Vagina (tissue), 2 donors: ENCODE data around the gene SCGB3A1.

Source experiments
- POLR2A ChIP-seq, 2 donors: fragments of 450-650 bp; IDR thresholded peaks; one replicate each; pipeline ENCODE4 v1.6.1; 2017; ENCODE audit warnings: antibody characterized with exemption in 2 of 2, mild to moderate bottlenecking in 2 of 2, moderate library complexity in 2 of 2
- TF ChIP-seq, protein P1 (sequence below), 3 experiments: fragments of 450-650 bp in 2 of 3; fragments of 200-600 bp in 1 of 3; sonication (generic) in 1 of 3; IDR thresholded peaks; one replicate each; pipeline ENCODE4 v1.5.1; 2017 to 2019; ENCODE audit warnings: antibody characterized with exemption in 3 of 3, mild to moderate bottlenecking in 2 of 3, moderate library complexity in 2 of 3

DNA sequence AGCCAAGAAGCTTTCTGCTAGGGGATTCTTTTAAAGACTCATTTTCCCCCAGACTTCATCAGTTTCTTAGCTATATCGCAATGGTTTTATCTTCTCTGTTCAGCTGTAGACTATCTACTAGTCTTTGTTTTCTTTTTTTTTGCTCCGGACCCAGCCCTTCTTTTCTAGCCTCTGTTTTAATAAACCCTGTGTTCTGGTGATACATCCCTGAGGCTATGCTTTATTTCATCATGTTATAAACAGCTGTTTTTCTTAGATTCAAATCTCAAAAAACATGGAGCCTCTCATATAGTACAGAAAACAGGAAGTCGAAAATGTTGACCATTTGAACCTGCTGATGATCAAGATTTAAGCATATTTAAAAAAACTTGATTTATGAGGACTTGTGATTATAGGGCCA is 37.8 kb downstream of the SCGB3A1 start:
- TF ChIP-seq, protein P1, sequence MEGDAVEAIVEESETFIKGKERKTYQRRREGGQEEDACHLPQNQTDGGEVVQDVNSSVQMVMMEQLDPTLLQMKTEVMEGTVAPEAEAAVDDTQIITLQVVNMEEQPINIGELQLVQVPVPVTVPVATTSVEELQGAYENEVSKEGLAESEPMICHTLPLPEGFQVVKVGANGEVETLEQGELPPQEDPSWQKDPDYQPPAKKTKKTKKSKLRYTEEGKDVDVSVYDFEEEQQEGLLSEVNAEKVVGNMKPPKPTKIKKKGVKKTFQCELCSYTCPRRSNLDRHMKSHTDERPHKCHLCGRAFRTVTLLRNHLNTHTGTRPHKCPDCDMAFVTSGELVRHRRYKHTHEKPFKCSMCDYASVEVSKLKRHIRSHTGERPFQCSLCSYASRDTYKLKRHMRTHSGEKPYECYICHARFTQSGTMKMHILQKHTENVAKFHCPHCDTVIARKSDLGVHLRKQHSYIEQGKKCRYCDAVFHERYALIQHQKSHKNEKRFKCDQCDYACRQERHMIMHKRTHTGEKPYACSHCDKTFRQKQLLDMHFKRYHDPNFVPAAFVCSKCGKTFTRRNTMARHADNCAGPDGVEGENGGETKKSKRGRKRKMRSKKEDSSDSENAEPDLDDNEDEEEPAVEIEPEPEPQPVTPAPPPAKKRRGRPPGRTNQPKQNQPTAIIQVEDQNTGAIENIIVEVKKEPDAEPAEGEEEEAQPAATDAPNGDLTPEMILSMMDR (IDR thresholded peaks at IDR 0.05) = no peak
- TF ChIP-seq POLR2A (IDR thresholded peaks at IDR 0.05) = no peak
